Astrocyte of the spinal cord (primary cell): ENCODE results near the gene SLC25A38.
"Not testable (repeated sequence)": the region's sequence is repeated elsewhere in the genome, so short reads cannot be mapped to it uniquely, and the experiment has no call there.

Source experiments
- DNase-seq: peaks from one replicate; pipeline ENCODE4 v3.0.0; 2011; ENCODE audit warnings: low read depth, low spot score
- H3K4me3 ChIP-seq: 2 replicates; pipeline ENCODE4 v1.5.1; 2011; ENCODE audit warnings: low read depth, mild to moderate bottlenecking, low read length, moderate library complexity
- CTCF ChIP-seq: IDR thresholded peaks from 2 replicates; pipeline ENCODE4 v1.5.1; 2012; ENCODE audit warnings: low read depth, mild to moderate bottlenecking, low read length, inconsistent platforms
- in situ Hi-C: cut with HindIII; loops from 2 replicates; pipeline ENCODE4 v1.10.0; 2017; ENCODE audit warnings: low sequenced_read_pairs

Gene SLC25A38

GRCh38 chr3:39413691-39414420, 30.7 kb downstream of the SLC25A38 start:
- DNase-seq, result no peak

GRCh38 chr3:39414421-39414907, 31.3 kb downstream of the SLC25A38 start:
- no peak overlapping the region for H3K4me3 ChIP-seq
- DNase-seq, result no peak
- in situ Hi-C loops, result no loop called here
- TF ChIP-seq CTCF, result no peak

More at GRCh38 chr3:39413691-39414420, 30.7 kb downstream of the SLC25A38 start:
- H3K4me3 ChIP-seq, result no peak overlapping the region
- in situ Hi-C loops, result no loop called here
- TF ChIP-seq CTCF, result no peak

- in situ Hi-C loops, H3K4me3 ChIP-seq: not testable (repeated sequence)
Measured at GRCh38 chr3:39415302-39415701, 32.1 kb downstream of the SLC25A38 start.

GRCh38 chr3:39415983-39416382, 32.8 kb downstream of the SLC25A38 start:
- no peak for DNase-seq
- in situ Hi-C loops, result no loop called here
- no peak for TF ChIP-seq CTCF
- H3K4me3 ChIP-seq, result no peak overlapping the region

More at GRCh38 chr3:39415302-39415701, 32.1 kb downstream of the SLC25A38 start:
- not testable (repeated sequence) for DNase-seq

- in situ Hi-C loops, DNase-seq, H3K4me3 ChIP-seq: not testable (repeated sequence)
Measured at GRCh38 chr3:39416998-39417397, 33.8 kb downstream of the SLC25A38 start.

- H3K4me3 ChIP-seq, DNase-seq: not testable (repeated sequence)
Measured at GRCh38 chr3:39418556-39419225, 35.5 kb downstream of the SLC25A38 start.

GRCh38 chr3:39419742-39420315, 36.7 kb downstream of the SLC25A38 start:
- TF ChIP-seq CTCF, result no peak
- DNase-seq, result no peak
- no peak overlapping the region for H3K4me3 ChIP-seq
- in situ Hi-C loops, result no loop called here

More at GRCh38 chr3:39418556-39419225, 35.5 kb downstream of the SLC25A38 start:
- in situ Hi-C loops, result not testable (repeated sequence)

- TF ChIP-seq CTCF, result no peak
- in situ Hi-C loops, result no loop called here
- DNase-seq, result no peak
- no peak overlapping the region for H3K4me3 ChIP-seq
Measured at GRCh38 chr3:39420543-39420942, 37.4 kb downstream of the SLC25A38 start.
